ENCODE results near the gene FMNL1. TPM values are rescaled to one million over a fixed set of nuclear protein-coding genes. Genes with fewer than 3 reads are reported as not detected.
A peak's percentile ranks its signal among the peaks of the same experiment; 100 is the strongest.

Gene FMNL1
- total RNA-seq, 6 donors from 2014 or later = 42.9 to 119 (median 98.3) TPM

- ATAC-seq (ENCODE audit: low FRiP score in 2 of 2) (peak in 1 of 2 donors; percentile 4), DNase-seq (no peak)
- WGBS, 2 donors = 69 to 86% methylated on average over 12 to 17 of the region's 18 CpGs
- peak overlapping the region in 2 of 4 donors; percentile 64 to 81 for H3K27ac ChIP-seq
- peaks cover 16 to 48% (median 39%) of the 10 kb centered on the region in 4 donors for H3K36me3 ChIP-seq
- H3K9me3 ChIP-seq = no peaks in the 10 kb centered on the region
- H3K4me3 ChIP-seq = peak overlapping the region in 3 of 4 donors; percentile 64 to 80 (median 66)
- peaks cover 7 to 26% (median 21%) of the 10 kb centered on the region in 4 donors for H3K4me1 ChIP-seq
- TF ChIP-seq POLR2AphosphoS5 (IDR thresholded peaks at IDR 0.05) (no peak), EP300 (IDR thresholded peaks at IDR 0.05) (no peak), POLR2A (IDR thresholded peaks at IDR 0.05) (no peak), CTCF (IDR thresholded peaks at IDR 0.05) (no peak)
- H3K27me3 ChIP-seq = no peaks in the 10 kb centered on the region
Observed at GRCh38 chr17:45262516-45263476, 41.1 kb downstream of the FMNL1 start.

GRCh38 chr17:45263477-45263860 is 41.8 kb downstream of the FMNL1 start:
- peak in 1 of 2 donors; percentile 4 for TF ChIP-seq POLR2AphosphoS5 (IDR thresholded peaks at IDR 0.05)
- no peak for TF ChIP-seq POLR2A (IDR thresholded peaks at IDR 0.05)
- TF ChIP-seq EP300 (IDR thresholded peaks at IDR 0.05) = no peak
- TF ChIP-seq CTCF (IDR thresholded peaks at IDR 0.05) = no peak
- DNase-seq (no peak), ATAC-seq (ENCODE audit: low FRiP score in 2 of 2) (no peak)
- H3K36me3 ChIP-seq = peaks cover 16 to 54% (median 45%) of the 10 kb centered on the region in 4 donors
- 83 to 100% methylated on average over 3 to 7 of the region's 7 CpGs for WGBS, 2 donors
- peak overlapping the region in 2 of 4 donors; percentile 34 to 81 for H3K27ac ChIP-seq
- peaks cover 7 to 26% (median 21%) of the 10 kb centered on the region in 4 donors for H3K4me1 ChIP-seq
- H3K9me3 ChIP-seq = no peaks in the 10 kb centered on the region
- H3K4me3 ChIP-seq = no peak overlapping the region
- no peaks in the 10 kb centered on the region for H3K27me3 ChIP-seq

GRCh38 chr17:45264430-45264829 is 42.7 kb downstream of the FMNL1 start:
- Histone ChIP-seq H3K4me1 (peaks cover 7 to 26% (median 21%) of the 10 kb centered on the region in 4 donors), H3K27ac (no peak overlapping the region), H3K9me3 (no peaks in the 10 kb centered on the region), H3K27me3 (no peaks in the 10 kb centered on the region), H3K36me3 (peaks cover 17 to 64% (median 55%) of the 10 kb centered on the region in 4 donors), H3K4me3 (no peak overlapping the region)
- ATAC-seq (ENCODE audit: low FRiP score in 2 of 2) (no peak), DNase-seq (peak in 1 of 2 donors; percentile 73)
- WGBS, 2 donors = 83 to 97% methylated on average over 2 to 5 of the region's 14 CpGs
- TF ChIP-seq POLR2A (IDR thresholded peaks at IDR 0.05) (no peak), POLR2AphosphoS5 (IDR thresholded peaks at IDR 0.05) (no peak), EP300 (IDR thresholded peaks at IDR 0.05) (no peak), CTCF (IDR thresholded peaks at IDR 0.05) (no peak)

- ATAC-seq (ENCODE audit: low FRiP score in 2 of 2) = no peak
- no peak for DNase-seq
- Histone ChIP-seq H3K4me1 (peaks cover 7 to 26% (median 21%) of the 10 kb centered on the region in 4 donors), H3K36me3 (peaks cover 22 to 69% (median 60%) of the 10 kb centered on the region in 4 donors), H3K27me3 (no peaks in the 10 kb centered on the region), H3K27ac (no peak overlapping the region), H3K9me3 (no peaks in the 10 kb centered on the region), H3K4me3 (no peak overlapping the region)
- 85 to 91% methylated on average over 8 of the region's 8 CpGs for WGBS, 2 donors
- no peak for TF ChIP-seq CTCF (IDR thresholded peaks at IDR 0.05)
- TF ChIP-seq POLR2A (IDR thresholded peaks at IDR 0.05) = no peak
- no peak for TF ChIP-seq EP300 (IDR thresholded peaks at IDR 0.05)
- no peak for TF ChIP-seq POLR2AphosphoS5 (IDR thresholded peaks at IDR 0.05)
Observed at GRCh38 chr17:45264988-45265387, 43.3 kb downstream of the FMNL1 start.

All from upper lobe of left lung (tissue), 6 donors.